Measurements from ENCODE around the gene DES.
A peak's percentile ranks its signal among the peaks of the same experiment; 100 is the strongest.
"Not testable (repeated sequence)": the region's sequence is repeated elsewhere in the genome, so short reads cannot be mapped to it uniquely, and the experiment has no call there.

Gene DES

GRCh38 chr2:219418155-219419011 is at the start of gene DES:
Gene DES, plus strand, starts transcription at chr2:219418377. Its CDS starts 86 bp downstream, at chr2:219418463.
- no peak for DNase-seq

DNA sequence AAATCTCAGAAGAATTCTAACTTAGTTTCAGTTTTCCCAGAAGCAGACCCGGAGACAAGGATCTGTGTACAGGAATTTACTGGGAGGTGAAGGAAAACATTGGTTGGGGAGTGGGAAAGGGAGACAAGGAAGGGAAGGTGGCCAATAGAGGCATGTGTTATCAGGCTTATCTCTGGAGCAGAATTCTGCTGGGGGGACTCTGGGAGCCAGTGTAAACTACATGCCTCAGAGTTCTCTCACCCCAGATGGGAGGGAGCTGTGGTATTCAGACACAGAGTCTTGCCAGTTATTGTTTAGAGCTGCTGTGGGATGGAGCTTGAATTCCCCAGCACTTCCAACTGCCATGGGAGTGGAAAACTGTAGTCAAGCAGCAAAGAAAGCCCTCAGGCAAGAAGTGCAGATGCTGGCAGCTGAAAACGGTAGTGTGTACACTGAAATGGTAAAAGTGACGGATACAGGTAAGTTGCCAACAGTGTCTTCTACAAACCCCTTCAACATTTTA is 49.4 kb upstream of the DES start:
- DNase-seq = no peak

DNA sequence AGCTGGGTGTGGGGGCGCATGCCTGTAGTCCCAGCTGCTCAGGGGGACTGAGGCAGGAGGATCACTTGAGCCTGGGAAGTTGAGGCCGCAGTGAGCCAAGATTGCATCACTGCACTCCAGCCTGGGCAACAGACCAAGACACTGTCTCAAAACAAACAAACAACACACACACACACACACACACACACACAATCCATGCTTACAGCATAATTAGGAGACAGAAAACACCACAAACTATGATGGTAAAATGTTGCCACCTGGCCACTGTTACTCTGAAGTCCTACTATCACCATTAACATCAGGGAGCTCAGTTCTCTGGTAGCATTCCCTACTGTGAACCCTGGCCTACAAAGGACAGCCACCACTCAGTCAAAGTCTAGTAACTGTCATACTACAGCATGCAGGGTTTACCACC is 48.7 kb upstream of the DES start:
- DNase-seq = peak; percentile 10

DNA sequence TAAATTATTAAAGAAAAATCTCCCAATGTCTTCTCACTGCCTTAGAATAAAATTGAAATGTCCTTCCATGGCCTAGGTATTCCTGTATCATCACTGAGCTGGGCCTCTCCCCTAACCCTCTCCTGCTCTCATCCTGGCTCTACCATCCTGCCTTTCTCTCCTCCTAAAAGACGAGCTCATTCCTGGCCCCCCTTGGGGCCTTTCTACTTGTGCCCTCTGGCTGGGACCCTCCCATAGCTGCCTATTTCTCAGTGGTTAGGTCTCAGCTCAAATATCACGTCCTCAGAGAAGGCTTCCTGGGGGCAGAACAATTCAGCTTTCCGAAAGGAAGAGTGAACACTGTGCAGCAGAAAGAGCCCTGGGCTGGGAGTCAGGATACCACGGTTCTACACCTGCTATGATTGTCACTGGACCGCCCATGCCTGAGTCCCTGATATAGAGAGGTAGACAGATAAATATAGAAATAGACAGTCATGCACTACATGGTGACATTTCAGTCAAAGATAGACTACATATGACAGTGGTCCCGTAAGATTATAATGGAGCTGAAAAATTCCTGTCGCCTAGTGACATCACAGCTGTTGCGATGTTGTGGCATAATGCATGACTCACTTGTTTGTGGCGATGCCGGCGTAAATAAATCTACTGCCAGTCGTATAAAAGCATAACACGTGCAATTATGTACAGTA is 39.9 kb upstream of the DES start:
- DNase-seq = no peak

GRCh38 chr2:219380926-219381325 is 37.3 kb upstream of the DES start:
- no peak for DNase-seq

GRCh38 chr2:219381448-219381847 is 36.7 kb upstream of the DES start:
- DNase-seq = no peak

DNA sequence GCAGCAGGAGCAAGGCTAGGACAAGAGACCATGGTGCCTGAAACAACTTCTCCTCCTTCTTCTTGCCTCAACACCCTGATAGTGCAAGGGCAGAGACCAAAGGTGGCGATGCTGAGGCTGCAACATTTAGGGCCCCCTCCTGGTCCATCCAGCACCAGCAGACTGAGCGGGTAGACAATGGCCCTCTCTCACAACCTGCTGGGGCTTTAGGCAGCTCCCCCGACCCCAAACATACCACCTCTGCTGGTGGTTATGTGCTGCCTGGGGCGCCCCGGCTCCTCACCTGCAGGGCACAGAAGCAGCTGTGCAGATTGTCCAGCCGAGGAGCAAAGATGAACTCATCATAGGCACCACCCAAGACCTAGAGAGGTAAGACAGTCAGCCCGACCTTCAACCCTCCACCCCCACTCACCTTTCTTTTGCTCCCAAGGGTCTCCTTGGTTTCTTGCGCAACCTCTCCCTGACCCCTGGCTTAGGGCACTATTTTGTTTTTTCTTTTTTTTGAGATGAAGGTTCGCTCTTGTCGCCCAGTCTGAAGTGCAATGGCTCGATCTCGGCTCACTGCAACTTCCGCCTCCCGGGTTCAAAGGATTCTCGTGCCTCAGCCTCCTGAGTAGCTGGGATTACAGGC is 34.0 kb upstream of the DES start:
- DNase-seq = no peak

GRCh38 chr2:219384859-219385258 is 33.3 kb upstream of the DES start:
- no peak for DNase-seq

DNA sequence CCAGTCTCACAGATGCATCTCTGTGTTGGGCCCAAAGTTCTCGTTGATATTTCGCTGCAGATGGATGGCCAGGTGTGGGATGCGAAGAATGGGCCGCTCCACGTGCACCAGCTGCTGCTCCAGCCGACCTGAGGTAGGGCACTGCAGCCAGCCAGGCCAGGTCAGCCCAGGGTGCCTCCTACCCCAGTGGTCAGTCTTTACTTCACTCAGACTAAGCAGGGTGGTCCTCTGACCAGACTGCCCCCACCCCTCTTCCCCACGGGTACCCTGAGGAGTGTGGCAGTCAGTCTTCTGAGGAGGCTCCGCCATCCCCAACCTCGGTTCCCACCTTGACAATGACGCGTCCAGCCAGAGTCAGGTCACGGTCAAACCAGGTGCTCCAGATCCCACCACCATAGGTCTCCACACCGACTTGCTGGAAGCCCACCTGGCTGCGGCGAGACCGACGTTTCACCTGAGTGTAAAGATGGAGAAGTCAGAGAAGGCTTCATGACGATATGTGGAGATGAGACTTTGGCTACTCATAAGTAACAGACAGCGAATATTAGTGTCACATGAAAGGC is 32.1 kb upstream of the DES start:
- no peak for DNase-seq

- DNase-seq = no peak
Observed at GRCh38 chr2:219386532-219387280, 31.5 kb upstream of the DES start.

DNA sequence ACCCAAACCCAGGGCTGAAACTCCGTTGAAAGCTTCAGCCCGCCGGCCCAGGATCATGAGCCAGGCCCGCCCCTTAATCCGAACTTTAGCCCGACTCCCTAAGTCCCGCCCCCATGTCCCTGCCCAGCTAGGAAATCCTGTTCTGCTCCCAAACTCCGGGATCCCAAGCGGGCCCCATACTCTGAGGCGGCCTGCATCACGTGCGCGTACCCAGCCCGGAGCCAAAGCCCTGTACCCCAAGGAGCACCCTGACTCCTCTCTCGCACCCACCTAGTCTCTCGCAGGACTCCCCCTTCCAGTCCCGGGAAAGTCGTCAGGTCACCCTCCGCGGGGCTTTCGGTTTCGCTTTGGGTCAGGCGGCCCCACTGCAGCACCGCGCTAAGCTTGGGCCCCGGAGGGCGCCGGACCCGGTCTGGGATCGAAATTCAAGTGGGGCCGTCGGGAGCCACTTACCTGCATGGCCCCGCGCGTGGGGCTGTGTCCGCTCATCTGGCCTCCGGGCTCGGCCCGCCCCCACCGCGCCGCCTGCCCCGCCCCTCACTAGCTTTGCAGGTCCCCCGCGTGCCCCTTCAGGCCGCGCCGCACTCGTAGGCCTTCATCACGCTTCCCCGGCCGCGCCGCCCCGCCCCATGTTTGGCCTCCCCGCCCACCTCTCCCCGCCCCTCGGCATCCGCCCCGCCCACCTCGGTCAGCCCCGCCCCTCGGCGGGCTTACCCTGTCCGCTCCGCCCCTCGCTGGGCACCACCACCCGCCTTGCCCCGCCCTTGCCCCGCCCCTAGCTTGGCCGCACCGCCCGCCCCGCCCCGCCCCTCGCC is 30.7 kb upstream of the DES start, which contains the start of gene DNPEP:
TSS of gene DNPEP (minus strand) at position 607 of the 815 bp plus-strand sequence. CDS start at position 489, 118 bp downstream.
- DNase-seq = peak; percentile 84

GRCh38 chr2:219388121-219388906 is 29.9 kb upstream of the DES start:
- peak; percentile 84 for DNase-seq

DNA sequence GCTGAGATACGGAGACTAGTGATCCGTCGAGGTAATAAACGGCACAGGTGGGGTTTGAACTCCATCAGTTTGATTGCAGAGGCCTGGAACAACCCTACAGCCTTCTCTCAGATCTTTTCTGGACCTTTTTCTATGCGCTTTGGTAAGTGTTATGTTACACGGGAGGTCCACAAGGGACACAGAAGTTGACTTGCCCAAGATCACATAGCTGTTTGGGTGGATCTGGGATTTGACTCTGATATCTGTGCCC is 29.3 kb upstream of the DES start:
- no peak for DNase-seq

DNA sequence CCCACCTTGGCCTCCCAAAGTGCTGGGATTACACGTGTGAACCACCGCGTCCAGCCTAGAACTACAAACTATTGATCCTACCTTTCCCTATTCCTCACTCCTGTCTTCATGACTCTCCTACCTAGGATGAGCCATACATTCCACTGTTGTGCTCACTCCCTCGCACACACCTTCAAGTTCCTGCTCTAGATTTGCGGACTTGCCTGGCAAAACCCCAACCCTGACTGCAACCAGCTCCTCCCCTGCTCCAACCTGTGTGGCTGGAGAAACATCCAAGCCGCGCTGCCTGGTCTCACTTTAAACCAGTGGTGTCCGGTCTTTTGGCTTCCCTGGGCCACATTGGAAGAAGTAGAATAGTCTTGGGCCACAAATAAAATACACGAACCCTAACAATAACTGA is 25.4 kb upstream of the DES start:
- no peak for DNase-seq

GRCh38 chr2:219395056-219395455 is 23.1 kb upstream of the DES start:
- not testable (repeated sequence) for DNase-seq

- no peak for DNase-seq
Observed at GRCh38 chr2:219395609-219396008, 22.6 kb upstream of the DES start.

GRCh38 chr2:219396863-219397457 is 21.2 kb upstream of the DES start:
- DNase-seq = no peak

- no peak for DNase-seq
Observed at GRCh38 chr2:219398721-219399363, 19.3 kb upstream of the DES start.

DNA sequence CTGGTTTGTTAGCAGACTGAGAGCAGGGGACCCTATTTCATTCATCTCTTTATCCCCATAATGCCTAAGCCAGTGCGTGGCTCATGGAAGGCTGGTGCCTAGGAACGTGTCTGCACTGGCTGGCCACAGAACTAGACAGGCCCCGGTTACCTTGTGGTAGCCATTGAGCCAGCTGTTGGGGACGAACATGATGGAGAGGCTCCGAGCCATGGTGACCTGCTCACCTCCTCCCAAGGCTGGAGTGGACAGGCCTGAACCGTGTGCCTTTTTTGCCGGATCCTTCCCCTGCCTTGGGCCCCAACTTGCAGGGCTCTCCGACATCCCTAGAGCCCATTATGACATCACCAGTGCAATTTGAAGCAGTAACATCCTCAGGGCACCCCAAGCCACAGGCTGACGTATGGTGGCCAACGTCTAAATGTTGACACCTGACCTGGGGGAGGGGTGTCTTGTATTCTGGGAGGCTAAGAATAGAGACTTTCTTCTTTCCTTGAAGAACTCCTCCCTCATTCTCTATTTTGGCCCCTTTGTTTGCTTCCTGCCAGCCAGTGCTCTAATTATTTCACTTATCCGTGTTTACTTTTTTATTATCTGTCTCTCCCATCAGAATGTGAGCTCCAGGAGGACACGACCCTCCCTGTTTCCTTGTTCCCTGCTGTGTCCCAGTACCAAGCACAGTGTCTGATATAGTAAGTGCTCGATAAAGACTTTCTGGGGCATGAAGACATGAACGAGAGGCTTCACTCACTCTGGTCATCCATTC is 18.3 kb upstream of the DES start:
- no peak for DNase-seq

All from NCI-H1694 treated with DMSO at 0.1 percent for 48 hours (cell line).